PC-3 (cell line): Measurements from ENCODE around the gene TNFRSF11A. TPM values are rescaled to one million over a fixed set of nuclear protein-coding genes. Genes with fewer than 3 reads are reported as not detected.

ENCODE experiments used
- ATAC-seq: fragments of 200-7000 bp; cut with Tn5 transposase; 2 replicates; pipeline ENCODE4 v1.9.1; 2020; ENCODE audit warnings: mild to moderate bottlenecking, moderate library complexity
- BruUV-seq: library from RNA; stranded (reverse); fragments of 400-500 nt; replicated peaks from 2 replicates; lab custom pipeline; 2021; lab: Mats Ljungman, UMichigan
- CTCF ChIA-PET: fragments of 300-600 bp; sonication (Branson Sonifier 250); formaldehyde crosslinking; loops from one replicate; lab custom pipeline; 2022; ENCODE audit warnings: antibody characterized with exemption; lab: Charles Lee
- POLR2A ChIA-PET: fragments of 300-600 bp; sonication (Branson Sonifier 250); formaldehyde crosslinking; loops from one replicate; lab custom pipeline; 2022; ENCODE audit warnings: antibody characterized with exemption; ENCODE audit not compliant: unreplicated experiment; lab: Charles Lee
- DNase-seq: peaks from one replicate; pipeline ENCODE4 v3.0.0-alpha.2; 2015
- H2AFZ ChIP-seq: fragments of 300-600 bp; sonication (generic); 2 replicates; pipeline ENCODE4 v1.6.0; 2016; ENCODE audit warnings: antibody characterized with exemption, low read length
- H3F3A ChIP-seq: fragments of 300-600 bp; sonication (generic); one replicate; pipeline ENCODE4 v1.6.0; 2017; ENCODE audit warnings: antibody characterized with exemption, low read length, control low read depth, mild to moderate bottlenecking; ENCODE audit not compliant: unreplicated experiment
- H3K27ac ChIP-seq: fragments of 300-600 bp; sonication (generic); 2 replicates; pipeline ENCODE4 v1.5.1; 2016; ENCODE audit warnings: mild to moderate bottlenecking, low read length
- H3K27me3 ChIP-seq: fragments of 300-600 bp; sonication (generic); 2 replicates; pipeline ENCODE4 v1.6.1; 2016; ENCODE audit warnings: low read length, mixed read lengths
- H3K36me3 ChIP-seq: fragments of 300-600 bp; sonication (generic); 2 replicates; pipeline ENCODE4 v1.6.1; 2016; ENCODE audit warnings: low read depth, mixed run types, low read length, mixed read lengths
- H3K4me1 ChIP-seq: fragments of 300-600 bp; sonication (generic); 2 replicates; pipeline ENCODE4 v1.5.1; 2016; ENCODE audit warnings: low read length; ENCODE audit not compliant: insufficient read depth
- H3K4me2 ChIP-seq: fragments of 300-600 bp; sonication (generic); 2 replicates; pipeline ENCODE4 v1.6.0; 2016; ENCODE audit warnings: low read length
- H3K4me3 ChIP-seq: fragments of 300-600 bp; sonication (generic); 2 replicates; pipeline ENCODE4 v1.5.1; 2016; ENCODE audit warnings: mild to moderate bottlenecking, low read length, mixed read lengths
- H3K79me2 ChIP-seq: fragments of 300-600 bp; sonication (generic); 2 replicates; pipeline ENCODE4 v1.6.1; 2017; ENCODE audit warnings: low read length, mixed read lengths
- H3K9ac ChIP-seq: fragments of 300-600 bp; sonication (generic); 2 replicates; pipeline ENCODE4 v1.6.0; 2016; ENCODE audit warnings: mild to moderate bottlenecking, low read length
- H3K9me2 ChIP-seq: fragments of 300-600 bp; sonication (generic); replicated peaks from 2 replicates; pipeline ENCODE4 v1.6.1; 2016; ENCODE audit warnings: mixed run types, low read length, mixed read lengths
- H3K9me3 ChIP-seq: fragments of 300-600 bp; sonication (generic); 2 replicates; pipeline ENCODE4 v1.6.1; 2016; ENCODE audit warnings: low read length, mixed read lengths
- H4K20me1 ChIP-seq: fragments of 300-600 bp; sonication (generic); 2 replicates; pipeline ENCODE4 v1.6.1; 2016; ENCODE audit warnings: low read length, mixed read lengths
- CTCF ChIP-seq: fragments of 300-600 bp; sonication (generic); conservative IDR thresholded peaks from 2 replicates; pipeline ENCODE4 v1.5.1; 2017; ENCODE audit warnings: antibody characterized with exemption, low read depth, mild to moderate bottlenecking, low read length
- EZH2 ChIP-seq: fragments of 300-600 bp; sonication (generic); IDR thresholded peaks from one replicate; pipeline ENCODE4 v1.6.1; 2017; ENCODE audit warnings: antibody characterized with exemption, mild to moderate bottlenecking, low read length; ENCODE audit not compliant: unreplicated experiment
- EZH2phosphoT487 ChIP-seq: fragments of 300-600 bp; sonication (generic); IDR thresholded peaks from 2 replicates; pipeline ENCODE4 v1.6.1; 2018; ENCODE audit warnings: mild to moderate bottlenecking, antibody characterized with exemption, low read length, borderline replicate concordance
- intact Hi-C: fragments of 100-400 bp; cut with micrococcal nuclease; formaldehyde crosslinking; loops from 2 replicates; pipeline ENCODE4 v1.9.0; 2023
- total RNA-seq: library from RNA; depleted of rRNA; stranded (reverse); fragments of >200 nt; gene quantifications from 2 replicates; pipeline ENCODE4 v1.2.3, GENCODE V29; 2014

The TNFRSF11A gene
- total RNA-seq, 1 experiment from 2014 or later, result 26.5 TPM

- Histone ChIP-seq H3K9me3 (no peaks in the 10 kb centered on the region), H3F3A (no peaks in the 10 kb centered on the region), H3K36me3 (peaks cover 16% of the 10 kb centered on the region), H3K9ac (no peak overlapping the region), H3K4me2 (no peak overlapping the region), H3K79me2 (no peaks in the 10 kb centered on the region), H2AFZ (no peak overlapping the region), H3K27me3 (no peaks in the 10 kb centered on the region), H3K4me3 (no peak overlapping the region), H3K27ac (no peak overlapping the region), H3K4me1 (no peaks in the 10 kb centered on the region), H4K20me1 (no peaks in the 10 kb centered on the region), H3K9me2 (no peaks in the 10 kb centered on the region)
- CTCF ChIA-PET, result no interaction called here
- TF ChIP-seq EZH2phosphoT487 (no peak), CTCF (no peak), EZH2 (no peak)
- intact Hi-C loops, result no loop called here
- ATAC-seq (no peak), DNase-seq (no peak)
- BruUV-seq, result no TSS peak
- POLR2A ChIA-PET, result no interaction called here
Observed at GRCh38 chr18:62360805-62361204, 35.7 kb downstream of the TNFRSF11A start.

GRCh38 chr18:62361288-62361687 is 36.2 kb downstream of the TNFRSF11A start:
- no peaks in the 10 kb centered on the region for H3F3A ChIP-seq
- H3K4me3 ChIP-seq, result no peak overlapping the region
- BruUV-seq, result no TSS peak
- H3K9ac ChIP-seq, result no peak overlapping the region
- DNase-seq (no peak), ATAC-seq (no peak)
- H3K4me2 ChIP-seq, result no peak overlapping the region
- peaks cover 16% of the 10 kb centered on the region for H3K36me3 ChIP-seq
- H3K9me3 ChIP-seq, result no peaks in the 10 kb centered on the region
- no peaks in the 10 kb centered on the region for H3K27me3 ChIP-seq
- H3K9me2 ChIP-seq, result no peaks in the 10 kb centered on the region
- POLR2A ChIA-PET, result no interaction called here
- no peak overlapping the region for H3K27ac ChIP-seq
- no peaks in the 10 kb centered on the region for H4K20me1 ChIP-seq
- no peaks in the 10 kb centered on the region for H3K79me2 ChIP-seq
- no peaks in the 10 kb centered on the region for H3K4me1 ChIP-seq
- no peak overlapping the region for H2AFZ ChIP-seq
- TF ChIP-seq EZH2phosphoT487 (no peak), CTCF (no peak), EZH2 (no peak)
- intact Hi-C loops, result no loop called here
- CTCF ChIA-PET, result no interaction called here

GRCh38 chr18:62364558-62364957 is 39.4 kb downstream of the TNFRSF11A start:
- Histone ChIP-seq H3K36me3 (peaks cover 25% of the 10 kb centered on the region), H3K4me1 (no peaks in the 10 kb centered on the region), H3K9ac (no peak overlapping the region), H3K9me2 (no peaks in the 10 kb centered on the region), H3F3A (no peaks in the 10 kb centered on the region), H3K9me3 (no peaks in the 10 kb centered on the region), H3K27me3 (no peaks in the 10 kb centered on the region), H4K20me1 (no peaks in the 10 kb centered on the region), H3K27ac (no peak overlapping the region), H2AFZ (no peak overlapping the region), H3K79me2 (no peaks in the 10 kb centered on the region), H3K4me3 (no peak overlapping the region), H3K4me2 (no peak overlapping the region)
- no peak for DNase-seq
- no peak for ATAC-seq
- no peak for TF ChIP-seq EZH2
- CTCF ChIA-PET, result no interaction called here
- no TSS peak for BruUV-seq
- intact Hi-C loops, result no loop called here
- POLR2A ChIA-PET, result no interaction called here
